Hepatocyte (in vitro differentiated cells): ENCODE data around the gene CHN2. TPM values are rescaled to one million over a fixed set of nuclear protein-coding genes. Genes with fewer than 3 reads are reported as not detected.

Experiments used
- DNase-seq: peaks from one replicate; pipeline ENCODE4 v3.0.0-alpha.2; 2016; ENCODE audit warnings: low spot score
- H2AFZ ChIP-seq: fragments of 200-600 bp; sonication (generic); 2 replicates; pipeline ENCODE4 v1.6.0; 2016; ENCODE audit warnings: antibody characterized with exemption, mild to moderate bottlenecking
- H3K27ac ChIP-seq: fragments of 200-600 bp; sonication (generic); 2 replicates; pipeline ENCODE4 v1.5.1; 2016; ENCODE audit warnings: mild to moderate bottlenecking
- H3K27me3 ChIP-seq: fragments of 200-600 bp; sonication (generic); 2 replicates; pipeline ENCODE4 v1.6.1; 2016
- H3K36me3 ChIP-seq: fragments of 200-600 bp; sonication (generic); replicated peaks from 2 replicates; pipeline ENCODE4 v1.5.1; 2016; ENCODE audit warnings: low read depth; ENCODE audit not compliant: insufficient read depth
- H3K4me1 ChIP-seq: fragments of 200-600 bp; sonication (generic); 2 replicates; pipeline ENCODE4 v1.5.1; 2016; ENCODE audit warnings: mild to moderate bottlenecking, moderate library complexity; ENCODE audit not compliant: insufficient read depth
- H3K4me2 ChIP-seq: fragments of 200-600 bp; sonication (generic); 2 replicates; pipeline ENCODE4 v1.6.0; 2016
- H3K4me3 ChIP-seq: fragments of 200-600 bp; sonication (generic); 2 replicates; pipeline ENCODE4 v1.5.1; 2016; ENCODE audit warnings: mild to moderate bottlenecking
- H3K79me2 ChIP-seq: fragments of 200-600 bp; sonication (generic); 2 replicates; pipeline ENCODE4 v1.6.0; 2017; ENCODE audit warnings: mild to moderate bottlenecking
- H3K9me2 ChIP-seq: fragments of 200-600 bp; sonication (generic); replicated peaks from 2 replicates; pipeline ENCODE4 v1.6.0; 2017; ENCODE audit warnings: mild to moderate bottlenecking; ENCODE audit not compliant: insufficient read depth
- H3K9me3 ChIP-seq: fragments of 200-600 bp; sonication (generic); 2 replicates; pipeline ENCODE4 v1.5.1; 2016; ENCODE audit warnings: low read depth, mild to moderate bottlenecking
- H4K20me1 ChIP-seq: fragments of 200-600 bp; sonication (generic); 2 replicates; pipeline ENCODE4 v1.6.0; 2016; ENCODE audit warnings: mild to moderate bottlenecking; ENCODE audit not compliant: insufficient read depth, poor library complexity, severe bottlenecking
- EZH2 ChIP-seq: fragments of 200-600 bp; sonication (generic); IDR thresholded peaks from 2 replicates; pipeline ENCODE4 v1.6.1; 2016; ENCODE audit warnings: antibody characterized with exemption, mild to moderate bottlenecking, borderline replicate concordance
- EZH2phosphoT487 ChIP-seq: fragments of 200-600 bp; sonication (generic); IDR thresholded peaks from one replicate; pipeline ENCODE4 v1.6.1; 2018; ENCODE audit warnings: antibody characterized with exemption, mild to moderate bottlenecking, low read depth, moderate library complexity; ENCODE audit not compliant: unreplicated experiment, severe bottlenecking
- WGBS: methylation state at CpG from one replicate; pipeline ENCODE4 v1.1.6; 2016; ENCODE audit warnings: low lambda C conversion rate; ENCODE audit errors: missing lambda C conversion rate; 5-methylcytosine and 5-hydroxymethylcytosine counted together
- polyA plus RNA-seq: library from polyadenylated mRNA; unstranded; fragments of >200 nt; fragmentation: Nextera tagmentation; extraction: Ambion mirVana; gene quantifications from 2 replicates; pipeline ENCODE4 v1.2.1, GENCODE V29; 2016
- total RNA-seq: library from RNA; depleted of rRNA; stranded (reverse); fragments of >200 nt; gene quantifications from 2 replicates; pipeline ENCODE4 v1.2.3, GENCODE V29; 2014
- TF ChIP-seq, protein P1 (sequence below): fragments of 200-600 bp; sonication (generic); IDR thresholded peaks from 2 replicates; pipeline ENCODE4 v1.5.1; 2016; ENCODE audit warnings: antibody characterized with exemption, mild to moderate bottlenecking; ENCODE audit not compliant: poor library complexity

CHN2 gene
- total and polyA plus RNA-seq, 2 experiments from 2014 or later: 8.7 to 12.3 TPM

DNA sequence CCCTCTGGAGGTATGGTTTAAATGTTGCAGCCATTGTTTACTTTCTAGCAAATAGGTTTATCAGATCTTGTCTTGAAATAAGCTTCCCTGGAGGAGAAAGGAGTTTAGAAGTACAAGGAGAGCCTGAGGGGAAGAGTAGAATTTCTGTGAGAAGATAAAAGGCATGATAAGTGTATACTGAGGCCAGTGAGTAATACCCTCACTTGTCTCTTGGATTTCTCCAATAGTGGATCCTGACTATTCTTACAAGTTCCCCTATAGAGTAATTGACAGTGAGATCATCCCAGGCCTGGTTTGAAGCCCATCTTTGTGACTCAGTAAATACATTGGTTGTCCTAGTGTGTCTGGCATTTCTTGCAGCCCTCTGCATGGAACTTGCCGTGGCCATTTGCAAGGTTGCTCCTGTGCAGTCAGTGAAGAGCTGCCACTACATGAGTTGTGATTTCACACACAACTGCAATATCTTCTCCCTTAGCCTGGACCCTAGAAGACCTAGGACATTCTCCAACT is 41.6 kb downstream of the CHN2 start:
- no peaks in the 10 kb centered on the region for H3K9me2 ChIP-seq
- 50% methylated on average over 1 of the region's 1 CpG for WGBS
- H3K27ac ChIP-seq: no peak overlapping the region

DNA sequence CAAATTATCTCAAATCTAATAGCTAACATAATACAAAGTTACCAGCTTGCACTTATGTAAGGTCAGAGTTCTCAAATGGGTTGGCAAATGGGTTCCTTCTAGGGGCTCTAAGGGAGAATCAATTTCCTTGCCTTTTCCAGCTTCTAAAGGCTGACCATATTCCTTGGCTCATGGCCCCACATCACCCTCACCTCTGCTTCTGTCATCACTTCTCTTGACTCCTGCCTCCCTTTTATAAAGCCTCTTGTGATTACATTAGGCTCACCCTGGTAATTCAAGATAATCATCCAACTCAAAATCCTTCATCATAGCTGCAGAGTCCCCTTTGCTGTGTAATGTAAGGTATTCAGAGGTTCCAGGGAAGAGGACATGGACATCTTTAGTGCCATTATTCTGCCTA is 42.1 kb downstream of the CHN2 start:
- no peaks in the 10 kb centered on the region for H3K79me2 ChIP-seq
- TF ChIP-seq EZH2phosphoT487: no peak
- no peak for TF ChIP-seq EZH2
- no peaks in the 10 kb centered on the region for H3K36me3 ChIP-seq

More for the DNA sequence above, 41.6 kb downstream of the CHN2 start:
- H3K4me3 ChIP-seq: no peak overlapping the region
- peaks cover 7% of the 10 kb centered on the region for H3K4me1 ChIP-seq
- no peaks in the 10 kb centered on the region for H3K36me3 ChIP-seq
- H3K9me3 ChIP-seq: no peaks in the 10 kb centered on the region
- DNase-seq: no peak
- no peak overlapping the region for H3K4me2 ChIP-seq
- H3K27me3 ChIP-seq: no peaks in the 10 kb centered on the region
- no peaks in the 10 kb centered on the region for H4K20me1 ChIP-seq
- TF ChIP-seq EZH2phosphoT487 (no peak), EZH2 (no peak)
- TF ChIP-seq, protein P1, sequence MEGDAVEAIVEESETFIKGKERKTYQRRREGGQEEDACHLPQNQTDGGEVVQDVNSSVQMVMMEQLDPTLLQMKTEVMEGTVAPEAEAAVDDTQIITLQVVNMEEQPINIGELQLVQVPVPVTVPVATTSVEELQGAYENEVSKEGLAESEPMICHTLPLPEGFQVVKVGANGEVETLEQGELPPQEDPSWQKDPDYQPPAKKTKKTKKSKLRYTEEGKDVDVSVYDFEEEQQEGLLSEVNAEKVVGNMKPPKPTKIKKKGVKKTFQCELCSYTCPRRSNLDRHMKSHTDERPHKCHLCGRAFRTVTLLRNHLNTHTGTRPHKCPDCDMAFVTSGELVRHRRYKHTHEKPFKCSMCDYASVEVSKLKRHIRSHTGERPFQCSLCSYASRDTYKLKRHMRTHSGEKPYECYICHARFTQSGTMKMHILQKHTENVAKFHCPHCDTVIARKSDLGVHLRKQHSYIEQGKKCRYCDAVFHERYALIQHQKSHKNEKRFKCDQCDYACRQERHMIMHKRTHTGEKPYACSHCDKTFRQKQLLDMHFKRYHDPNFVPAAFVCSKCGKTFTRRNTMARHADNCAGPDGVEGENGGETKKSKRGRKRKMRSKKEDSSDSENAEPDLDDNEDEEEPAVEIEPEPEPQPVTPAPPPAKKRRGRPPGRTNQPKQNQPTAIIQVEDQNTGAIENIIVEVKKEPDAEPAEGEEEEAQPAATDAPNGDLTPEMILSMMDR: no peak
- H3K79me2 ChIP-seq: no peaks in the 10 kb centered on the region
- no peak overlapping the region for H2AFZ ChIP-seq

DNA sequence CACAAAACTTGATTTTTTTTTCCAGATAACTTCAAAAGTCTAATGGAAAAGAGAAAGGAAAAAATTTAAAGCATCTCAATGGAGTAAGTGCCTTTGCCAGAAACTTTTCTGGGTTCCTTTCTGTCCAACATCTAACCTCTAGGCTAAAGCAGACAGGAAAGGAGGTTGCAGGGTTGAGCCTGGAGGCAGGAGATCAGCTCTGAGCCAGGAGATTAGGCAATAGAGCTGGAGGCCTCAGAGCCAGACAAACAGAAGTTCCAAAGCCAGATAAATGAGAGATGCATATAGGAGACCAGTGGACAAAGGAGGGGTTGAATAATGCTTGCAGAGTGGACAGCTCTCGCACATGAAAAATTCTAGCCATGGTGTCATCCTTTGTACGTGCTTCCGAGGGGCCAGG is 42.9 kb downstream of the CHN2 start:
- TF ChIP-seq EZH2 (no peak), EZH2phosphoT487 (no peak)
- TF ChIP-seq, protein P1: no peak
- Histone ChIP-seq H3K4me2 (no peak overlapping the region), H3K27ac (no peak overlapping the region), H3K27me3 (no peaks in the 10 kb centered on the region), H3K79me2 (no peaks in the 10 kb centered on the region), H3K4me1 (no peaks in the 10 kb centered on the region), H3K9me3 (no peaks in the 10 kb centered on the region), H2AFZ (no peak overlapping the region), H3K36me3 (no peaks in the 10 kb centered on the region), H4K20me1 (no peaks in the 10 kb centered on the region), H3K4me3 (no peak overlapping the region), H3K9me2 (no peaks in the 10 kb centered on the region)
- DNase-seq: no peak
- 66% methylated on average over 3 of the region's 3 CpGs for WGBS

More for the DNA sequence above, 42.1 kb downstream of the CHN2 start:
- Histone ChIP-seq H3K9me3 (no peaks in the 10 kb centered on the region), H3K4me3 (no peak overlapping the region), H3K27me3 (no peaks in the 10 kb centered on the region), H3K4me2 (no peak overlapping the region), H3K4me1 (peaks cover 2% of the 10 kb centered on the region), H4K20me1 (no peaks in the 10 kb centered on the region), H2AFZ (no peak overlapping the region), H3K27ac (no peak overlapping the region), H3K9me2 (no peaks in the 10 kb centered on the region)
- DNase-seq: no peak

DNA sequence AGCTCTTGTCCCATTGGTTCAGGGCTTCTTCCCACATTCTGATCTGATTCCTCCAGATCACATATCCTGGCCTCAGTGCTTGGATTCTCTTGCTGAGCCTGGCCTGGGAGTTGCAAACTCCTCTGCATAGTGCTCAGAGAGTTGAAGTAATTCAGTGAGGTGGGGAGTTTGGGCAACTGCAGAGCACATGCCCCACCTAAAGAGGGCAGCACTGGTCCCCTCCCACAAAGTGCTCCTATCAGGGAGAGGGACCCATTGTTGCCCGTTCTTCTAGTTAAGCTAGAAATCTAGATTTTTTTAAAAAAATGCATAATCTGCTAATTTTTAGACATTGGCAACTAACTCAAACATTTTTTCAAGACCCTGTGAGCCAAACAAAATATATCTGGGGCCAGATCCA is 45.1 kb downstream of the CHN2 start:
- Histone ChIP-seq H3K9me2 (no peaks in the 10 kb centered on the region), H2AFZ (no peak overlapping the region), H3K4me1 (no peaks in the 10 kb centered on the region), H3K79me2 (no peaks in the 10 kb centered on the region), H3K27ac (no peak overlapping the region), H3K4me3 (no peak overlapping the region), H3K4me2 (no peak overlapping the region), H3K36me3 (no peaks in the 10 kb centered on the region), H3K27me3 (no peaks in the 10 kb centered on the region), H3K9me3 (no peaks in the 10 kb centered on the region), H4K20me1 (no peaks in the 10 kb centered on the region)
- WGBS: 100% methylated on average over 1 of the region's 1 CpG
- TF ChIP-seq, protein P1: peak; percentile 14
- TF ChIP-seq EZH2phosphoT487: no peak
- DNase-seq: no peak
